AG10803 (cell line): ENCODE data around the gene TRIM71.

ENCODE experiments used
- DNase-seq: peaks from one replicate; pipeline ENCODE4 v3.0.0; 2010; ENCODE audit warnings: low read depth
- H3K4me3 ChIP-seq: 2 replicates; pipeline ENCODE4 v1.5.1; 2011; ENCODE audit warnings: mild to moderate bottlenecking, low read length, control low read depth
- TF ChIP-seq, protein P1 (sequence below): conservative IDR thresholded peaks from 2 replicates; pipeline ENCODE4 v1.5.1; 2011; ENCODE audit warnings: mild to moderate bottlenecking, low read length, control low read depth, inconsistent platforms

Gene TRIM71

GRCh38 chr3:32876920-32877319 lies 59.1 kb downstream of the TRIM71 start:
- TF ChIP-seq, protein P1, sequence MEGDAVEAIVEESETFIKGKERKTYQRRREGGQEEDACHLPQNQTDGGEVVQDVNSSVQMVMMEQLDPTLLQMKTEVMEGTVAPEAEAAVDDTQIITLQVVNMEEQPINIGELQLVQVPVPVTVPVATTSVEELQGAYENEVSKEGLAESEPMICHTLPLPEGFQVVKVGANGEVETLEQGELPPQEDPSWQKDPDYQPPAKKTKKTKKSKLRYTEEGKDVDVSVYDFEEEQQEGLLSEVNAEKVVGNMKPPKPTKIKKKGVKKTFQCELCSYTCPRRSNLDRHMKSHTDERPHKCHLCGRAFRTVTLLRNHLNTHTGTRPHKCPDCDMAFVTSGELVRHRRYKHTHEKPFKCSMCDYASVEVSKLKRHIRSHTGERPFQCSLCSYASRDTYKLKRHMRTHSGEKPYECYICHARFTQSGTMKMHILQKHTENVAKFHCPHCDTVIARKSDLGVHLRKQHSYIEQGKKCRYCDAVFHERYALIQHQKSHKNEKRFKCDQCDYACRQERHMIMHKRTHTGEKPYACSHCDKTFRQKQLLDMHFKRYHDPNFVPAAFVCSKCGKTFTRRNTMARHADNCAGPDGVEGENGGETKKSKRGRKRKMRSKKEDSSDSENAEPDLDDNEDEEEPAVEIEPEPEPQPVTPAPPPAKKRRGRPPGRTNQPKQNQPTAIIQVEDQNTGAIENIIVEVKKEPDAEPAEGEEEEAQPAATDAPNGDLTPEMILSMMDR: no peak
- DNase-seq: no peak
- H3K4me3 ChIP-seq: no peak overlapping the region

GRCh38 chr3:32877598-32877997 lies 59.8 kb downstream of the TRIM71 start:
- no peak for DNase-seq
- no peak overlapping the region for H3K4me3 ChIP-seq
- TF ChIP-seq, protein P1: no peak

DNA sequence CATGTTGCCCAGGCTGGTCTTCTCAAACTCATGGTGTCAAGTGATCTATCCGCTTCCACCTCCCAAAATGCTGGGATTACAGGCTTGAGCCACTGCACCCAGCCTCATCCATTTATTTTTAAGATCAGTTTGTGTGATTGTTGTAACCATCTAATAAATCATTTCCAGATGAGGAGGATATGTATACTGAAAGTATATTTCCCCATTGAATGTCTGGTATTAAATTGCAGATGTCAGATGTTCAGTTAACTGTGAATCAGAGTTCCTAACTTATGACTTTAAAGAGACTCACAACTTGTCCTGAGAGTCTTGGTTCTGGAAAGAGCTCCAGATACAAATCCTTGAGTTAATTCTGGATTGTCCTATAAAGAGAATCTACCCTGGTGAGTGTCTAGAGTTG lies 62.4 kb downstream of the TRIM71 start:
- DNase-seq: no peak
- TF ChIP-seq, protein P1: no peak
- no peak overlapping the region for H3K4me3 ChIP-seq

DNA sequence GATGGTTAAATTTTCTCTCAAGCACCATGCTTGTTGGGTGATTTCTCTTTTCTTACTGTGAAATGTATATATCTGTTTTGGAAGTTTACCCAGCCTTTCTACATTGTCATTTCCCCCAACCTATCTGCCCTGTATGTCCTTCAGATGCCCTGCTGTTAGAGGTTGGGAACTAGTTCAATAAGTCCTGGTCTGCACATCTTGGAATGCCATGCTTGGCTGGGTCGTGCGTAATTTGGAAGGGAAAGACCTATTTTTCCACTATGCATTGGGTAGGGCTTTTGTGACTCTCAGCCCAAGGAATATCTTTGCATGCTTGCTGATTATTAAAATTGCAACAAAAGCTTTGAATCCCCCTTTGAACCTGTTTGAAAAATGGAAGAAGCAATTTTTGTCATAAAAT lies 63.8 kb downstream of the TRIM71 start:
- TF ChIP-seq, protein P1: no peak
- H3K4me3 ChIP-seq: no peak overlapping the region
- DNase-seq: no peak

DNA sequence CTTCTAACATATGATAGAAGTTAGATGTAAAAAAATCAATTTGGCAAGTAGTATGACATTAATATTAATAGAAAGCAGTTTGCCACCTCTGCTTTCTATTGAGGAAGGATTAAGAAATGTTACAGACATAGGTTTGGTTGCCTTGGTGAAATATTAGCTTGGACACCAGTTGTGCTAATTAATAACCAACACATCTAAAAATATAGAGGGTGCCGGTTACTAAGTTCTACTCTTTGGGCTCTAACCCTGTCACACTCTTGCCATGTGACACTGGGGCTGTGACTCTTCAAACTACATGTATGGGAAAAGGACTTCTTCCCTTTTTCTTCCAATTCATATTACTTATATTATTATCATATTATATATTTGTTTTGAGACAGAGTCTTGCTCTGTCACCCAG lies 64.4 kb downstream of the TRIM71 start:
- no peak overlapping the region for H3K4me3 ChIP-seq
- TF ChIP-seq, protein P1: no peak

GRCh38 chr3:32882603-32883025 lies 64.8 kb downstream of the TRIM71 start:
- TF ChIP-seq, protein P1: no peak
- no peak overlapping the region for H3K4me3 ChIP-seq
- no peak for DNase-seq

More for the DNA sequence above, 64.4 kb downstream of the TRIM71 start:
- no peak for DNase-seq

DNA sequence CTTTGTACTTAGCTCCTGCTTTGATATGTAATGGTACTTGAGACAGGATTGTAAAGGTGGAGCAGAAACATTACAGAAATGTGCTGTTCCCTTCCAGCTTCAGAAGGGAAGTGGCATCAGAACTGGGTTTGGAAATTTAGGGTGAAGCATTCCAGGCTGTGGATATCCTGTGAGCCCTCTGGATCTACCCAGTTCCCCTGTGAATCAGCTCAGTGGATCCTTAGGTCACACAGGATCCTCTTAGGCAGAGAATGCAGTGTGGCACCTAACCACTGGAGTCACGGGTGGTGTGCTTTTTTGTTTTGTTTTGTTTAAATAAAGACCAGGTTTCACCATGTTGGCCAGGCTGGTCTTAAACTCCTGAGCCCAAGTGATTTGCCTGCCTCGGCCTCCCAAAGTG lies 66.0 kb downstream of the TRIM71 start:
- TF ChIP-seq, protein P1: no peak
- no peak overlapping the region for H3K4me3 ChIP-seq
- no peak for DNase-seq
